Stomach smooth muscle (tissue), 2 donors: ENCODE measurements around the gene TAS2R60.

Experiments
- H3K27ac ChIP-seq: one replicate; pipeline ENCODE4 v1.7.0; 2013; ENCODE audit warnings: mild to moderate bottlenecking, low read length, inconsistent platforms
- H3K27me3 ChIP-seq, 2 donors: one replicate each; pipeline ENCODE4 v1.7.0; 2013; ENCODE audit warnings: low read length in 2 of 2; ENCODE audit not compliant: insufficient read depth in 2 of 2, control insufficient read depth in 1 of 2
- H3K36me3 ChIP-seq, 2 donors: one replicate each; pipeline ENCODE4 v1.7.0; 2013; ENCODE audit warnings: low read length in 2 of 2; ENCODE audit not compliant: control insufficient read depth in 2 of 2, insufficient read depth in 2 of 2
- H3K4me1 ChIP-seq: one replicate; pipeline ENCODE4 v1.7.0; 2013; ENCODE audit warnings: low read length; ENCODE audit not compliant: control insufficient read depth, insufficient read depth
- H3K4me3 ChIP-seq, 2 donors: one replicate each; pipeline ENCODE4 v1.7.0; 2013; ENCODE audit warnings: low read length in 2 of 2
- H3K9ac ChIP-seq, 2 donors: one replicate each; pipeline ENCODE4 v1.7.0; 2013; ENCODE audit warnings: low read length in 2 of 2, mild to moderate bottlenecking in 1 of 2
- H3K9me3 ChIP-seq, 2 donors: one replicate each; pipeline ENCODE4 v1.7.0; 2013; ENCODE audit warnings: low read length in 2 of 2; ENCODE audit not compliant: control insufficient read depth in 2 of 2
- donor health status: healthy.
- donor health status: Pancreatic carcinoma.

TAS2R60 gene, protein sequence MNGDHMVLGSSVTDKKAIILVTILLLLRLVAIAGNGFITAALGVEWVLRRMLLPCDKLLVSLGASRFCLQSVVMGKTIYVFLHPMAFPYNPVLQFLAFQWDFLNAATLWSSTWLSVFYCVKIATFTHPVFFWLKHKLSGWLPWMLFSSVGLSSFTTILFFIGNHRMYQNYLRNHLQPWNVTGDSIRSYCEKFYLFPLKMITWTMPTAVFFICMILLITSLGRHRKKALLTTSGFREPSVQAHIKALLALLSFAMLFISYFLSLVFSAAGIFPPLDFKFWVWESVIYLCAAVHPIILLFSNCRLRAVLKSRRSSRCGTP

DNA sequence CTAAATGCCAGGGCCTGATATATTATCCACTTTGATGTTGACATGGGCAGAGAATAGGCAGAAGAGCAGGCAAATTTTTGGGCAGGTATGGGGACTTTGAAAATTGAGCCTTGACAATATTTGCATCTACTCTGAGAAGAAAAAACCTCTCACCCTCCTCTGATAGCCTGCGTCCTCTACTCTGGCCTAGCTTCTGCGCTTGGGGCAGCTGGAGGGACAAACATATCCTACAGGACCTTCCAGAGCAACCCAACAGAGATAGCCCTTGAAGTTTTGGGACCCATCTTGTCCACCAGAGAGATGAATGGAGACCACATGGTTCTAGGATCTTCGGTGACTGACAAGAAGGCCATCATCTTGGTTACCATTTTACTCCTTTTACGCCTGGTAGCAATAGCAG lies at the start of gene TAS2R60:
TSS of gene TAS2R60 (plus strand) at position 301 of the 400 bp plus-strand sequence. CDS start at position 301, 0 bp downstream.
- Histone ChIP-seq H3K27me3 (no peaks in the 10 kb centered on the region), H3K9me3 (no peaks in the 10 kb centered on the region), H3K4me3 (no peak within 1 kb of the TSS)

DNA sequence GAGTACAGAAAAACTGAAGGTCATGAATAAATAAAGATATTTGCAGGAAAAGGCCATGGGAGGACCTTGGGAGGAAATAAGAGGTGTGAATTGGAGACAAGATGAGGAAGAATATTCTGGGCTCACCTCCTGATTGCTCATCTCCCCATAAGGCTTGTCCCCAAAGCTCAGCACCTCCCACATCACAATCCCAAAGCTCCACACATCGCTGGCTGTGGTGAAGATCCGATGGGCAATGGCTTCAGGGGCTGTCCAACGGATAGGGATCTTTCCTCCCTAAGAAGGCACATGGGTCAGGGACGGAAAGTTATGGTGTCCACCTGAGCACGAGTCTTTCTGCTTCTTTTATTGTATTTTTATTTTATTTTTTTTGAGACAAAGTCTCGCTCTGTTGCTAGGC lies 49.2 kb upstream of the TAS2R60 start:
- Histone ChIP-seq H3K9me3 (no peaks in the 10 kb centered on the region), H3K27ac (no peak overlapping the region), H3K9ac (no peak overlapping the region), H3K27me3 (no peaks in the 10 kb centered on the region), H3K36me3 (peaks cover 17 to 28% of the 10 kb centered on the region in 2 donors), H3K4me1 (peaks cover 44% of the 10 kb centered on the region), H3K4me3 (no peak overlapping the region)

More for the DNA sequence above, at the start of gene TAS2R60:
- Histone ChIP-seq H3K27ac (no peak within 1 kb of the TSS), H3K4me1 (no peaks in the 10 kb centered on the region), H3K36me3 (no peaks in the 10 kb centered on the region), H3K9ac (no peak within 1 kb of the TSS)

DNA sequence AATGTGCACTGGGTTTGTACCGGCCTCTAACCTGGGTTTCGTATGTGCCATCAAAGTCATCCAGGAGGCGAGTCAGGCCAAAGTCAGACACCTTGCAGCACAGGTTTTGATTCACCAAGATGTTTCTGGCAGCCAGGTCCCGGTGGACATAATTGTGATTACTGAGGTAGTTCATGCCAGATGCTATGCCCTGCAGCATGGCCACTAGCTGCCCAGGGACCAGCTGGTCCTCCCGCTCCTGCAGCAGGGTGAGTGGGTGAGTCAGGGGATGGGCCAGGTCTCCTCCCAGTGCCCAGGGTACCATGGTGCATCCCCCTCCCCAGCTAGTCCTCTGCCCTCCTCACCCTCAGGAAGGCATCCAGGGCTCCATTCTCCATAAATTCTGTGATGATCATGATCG lies 48.5 kb upstream of the TAS2R60 start:
- no peak overlapping the region for H3K9ac ChIP-seq
- no peaks in the 10 kb centered on the region for H3K27me3 ChIP-seq
- H3K27ac ChIP-seq: no peak overlapping the region
- H3K4me1 ChIP-seq: peaks cover 43% of the 10 kb centered on the region
- H3K4me3 ChIP-seq: no peak overlapping the region
- no peaks in the 10 kb centered on the region for H3K9me3 ChIP-seq
- peaks cover 11 to 21% of the 10 kb centered on the region in 2 donors for H3K36me3 ChIP-seq

DNA sequence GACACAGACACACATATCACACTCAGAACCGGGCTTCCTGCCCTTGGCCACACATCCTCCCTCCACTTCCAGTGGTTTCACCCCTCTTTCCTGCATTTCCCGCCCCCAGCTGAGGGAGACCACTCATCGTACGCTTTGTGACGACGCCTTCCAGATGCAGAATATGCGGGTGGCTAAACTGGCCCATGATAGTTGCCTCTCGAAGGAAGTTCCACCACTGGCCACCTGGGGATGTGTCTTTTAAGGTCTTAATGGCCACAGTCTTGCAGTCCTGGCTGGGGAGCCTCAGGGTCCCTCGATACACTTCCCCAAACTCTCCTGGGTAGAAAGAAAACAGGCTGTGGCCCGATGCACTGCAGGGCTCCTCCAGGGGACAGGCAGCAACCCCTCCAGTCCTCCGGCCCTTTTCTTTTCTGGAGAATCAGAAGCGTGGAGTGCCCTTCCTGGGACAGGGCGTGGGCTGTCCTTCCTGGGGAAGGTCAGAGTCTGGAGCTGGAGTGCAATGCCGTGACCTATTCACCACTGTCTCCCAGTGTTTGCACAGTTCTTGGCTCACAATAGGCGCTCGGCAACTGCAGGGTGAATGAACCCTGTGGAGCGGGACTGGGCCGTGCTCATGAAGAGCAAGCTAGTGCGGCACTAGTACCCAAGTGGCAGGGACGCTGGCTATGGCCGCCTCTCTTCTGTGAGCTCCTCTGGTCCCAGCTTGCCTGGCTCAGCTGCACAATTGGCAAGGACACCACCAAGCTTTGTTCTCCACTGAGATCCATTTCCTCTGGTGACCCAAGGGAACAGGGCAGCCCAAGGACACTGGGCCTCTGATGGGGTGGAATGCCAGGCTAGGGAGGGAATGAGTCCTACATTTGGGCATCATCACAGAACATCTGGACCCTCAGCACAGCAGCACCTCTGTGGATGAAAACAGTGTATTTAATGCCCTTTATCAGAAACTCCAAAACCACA lies 47.8 kb upstream of the TAS2R60 start:
- no peaks in the 10 kb centered on the region for H3K9me3 ChIP-seq
- H3K4me3 ChIP-seq: no peak overlapping the region
- H3K9ac ChIP-seq: no peak overlapping the region
- H3K27ac ChIP-seq: no peak overlapping the region
- peaks cover 36% of the 10 kb centered on the region for H3K4me1 ChIP-seq
- peaks cover 4 to 14% of the 10 kb centered on the region in 2 donors for H3K36me3 ChIP-seq
- H3K27me3 ChIP-seq: no peaks in the 10 kb centered on the region

DNA sequence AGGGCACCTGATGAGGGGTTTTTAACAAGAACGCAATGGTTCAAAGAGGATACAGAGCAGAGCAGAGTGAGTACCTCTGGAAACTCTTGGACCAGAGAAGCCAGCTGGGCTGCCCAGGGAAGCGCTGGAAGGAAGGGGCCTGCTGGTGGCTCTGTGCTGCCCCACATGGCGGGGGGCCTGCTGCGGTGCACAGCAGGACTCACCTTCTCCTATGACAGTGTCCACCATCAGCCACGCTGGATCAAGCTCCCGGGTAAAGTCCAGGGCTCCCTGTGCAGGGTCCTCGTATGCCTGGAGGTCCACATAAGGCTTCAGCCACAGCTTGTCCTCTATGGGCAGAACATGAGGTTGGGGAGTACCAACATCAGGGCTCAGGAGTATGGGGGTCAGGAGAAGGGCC lies 47.1 kb upstream of the TAS2R60 start:
- Histone ChIP-seq H3K36me3 (peaks cover 0 to 12% of the 10 kb centered on the region in 2 donors), H3K9me3 (no peaks in the 10 kb centered on the region), H3K4me1 (peaks cover 29% of the 10 kb centered on the region), H3K9ac (no peak overlapping the region), H3K27me3 (no peaks in the 10 kb centered on the region), H3K4me3 (no peak overlapping the region), H3K27ac (no peak overlapping the region)

DNA sequence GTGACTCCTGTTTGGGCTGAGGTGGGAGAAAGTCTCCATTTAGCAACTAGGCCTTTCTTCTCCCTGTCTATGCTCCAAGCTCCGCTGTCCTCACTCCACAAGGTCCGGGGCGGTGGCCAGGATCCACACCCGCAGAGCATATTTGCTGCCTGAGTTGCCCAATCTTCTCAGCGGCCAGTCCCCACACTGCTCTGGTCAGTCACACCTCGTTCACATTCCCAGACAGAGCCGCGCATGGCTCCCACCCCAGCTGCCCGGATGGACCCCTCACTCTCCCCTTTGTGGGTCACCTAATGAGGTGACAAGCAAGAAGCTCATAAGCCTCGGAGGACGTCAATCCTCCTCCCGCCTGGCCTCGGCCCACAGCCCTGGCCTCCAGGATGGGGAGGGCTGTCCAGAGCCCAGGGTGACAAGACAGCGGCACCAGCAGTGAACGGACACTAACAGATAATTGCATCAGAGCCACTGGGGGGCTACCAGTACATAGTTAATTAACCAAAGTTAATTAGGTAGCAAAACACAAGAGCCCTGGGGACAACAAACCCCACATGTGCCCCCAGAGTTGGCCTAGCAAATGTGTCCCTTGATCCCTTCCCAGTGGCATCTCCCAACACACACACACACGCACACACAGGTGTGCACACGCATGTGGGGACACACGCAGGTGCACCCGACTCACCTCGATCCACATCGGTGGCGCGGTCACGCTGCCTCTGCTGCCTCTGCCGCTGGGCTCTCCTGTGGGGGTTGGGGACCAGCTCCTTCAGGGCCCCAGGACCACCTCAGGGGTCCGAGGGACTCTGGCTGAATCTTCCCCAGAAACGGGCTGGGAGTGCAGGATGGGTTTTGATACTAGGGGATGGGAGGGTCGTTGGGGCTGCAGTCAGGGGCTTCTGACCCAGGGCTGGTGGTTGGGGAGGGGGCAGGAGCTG lies 46.4 kb upstream of the TAS2R60 start:
- Histone ChIP-seq H3K27me3 (no peaks in the 10 kb centered on the region), H3K9ac (no peak overlapping the region), H3K4me1 (peaks cover 21% of the 10 kb centered on the region), H3K36me3 (peaks cover 0 to 10% of the 10 kb centered on the region in 2 donors), H3K9me3 (no peaks in the 10 kb centered on the region), H3K27ac (no peak overlapping the region), H3K4me3 (no peak overlapping the region)

DNA sequence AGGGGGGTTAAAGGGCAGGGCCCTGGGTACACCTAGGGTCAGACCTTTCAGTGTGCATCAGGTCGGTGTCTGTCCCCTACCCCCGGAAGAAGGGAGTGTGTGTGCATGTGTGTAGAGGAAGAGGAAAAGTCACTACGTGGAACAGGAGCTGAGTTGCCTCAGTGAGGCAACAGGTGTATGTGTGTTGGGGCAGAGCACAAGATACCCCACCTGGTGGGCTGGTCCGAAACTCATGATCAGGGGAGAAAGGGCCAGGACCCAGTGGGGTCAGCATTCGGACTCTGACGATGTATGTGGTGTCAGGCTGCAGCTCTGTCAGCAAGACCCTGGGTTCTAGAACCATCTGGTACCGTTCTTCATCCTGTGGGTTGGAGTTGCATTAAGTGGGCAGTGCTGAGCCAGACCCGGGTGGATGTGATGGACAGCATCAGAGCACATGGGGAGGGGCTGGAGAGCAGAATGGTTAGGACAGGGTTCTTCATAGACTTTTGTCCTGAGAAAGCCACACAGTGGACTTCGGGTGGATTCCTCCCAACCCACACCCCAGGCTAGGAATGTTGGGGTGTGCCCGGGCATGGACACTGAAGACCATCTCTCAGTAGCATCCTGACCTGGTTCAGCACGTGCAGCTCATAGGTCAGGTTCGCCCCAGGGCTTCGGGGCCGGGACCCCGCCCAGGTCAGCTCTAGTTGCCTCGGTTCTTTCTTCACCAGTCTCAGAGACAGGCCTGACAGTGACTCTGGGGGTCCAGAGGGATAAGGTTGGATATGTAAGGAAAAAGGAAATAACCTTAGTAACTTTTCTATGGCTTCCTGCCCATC lies 45.3 kb upstream of the TAS2R60 start:
- no peak overlapping the region for H3K4me3 ChIP-seq
- H3K4me1 ChIP-seq: peaks cover 16% of the 10 kb centered on the region
- H3K36me3 ChIP-seq: peaks cover 0 to 9% of the 10 kb centered on the region in 2 donors
- H3K27ac ChIP-seq: no peak overlapping the region
- no peaks in the 10 kb centered on the region for H3K27me3 ChIP-seq
- no peak overlapping the region for H3K9ac ChIP-seq
- no peaks in the 10 kb centered on the region for H3K9me3 ChIP-seq

DNA sequence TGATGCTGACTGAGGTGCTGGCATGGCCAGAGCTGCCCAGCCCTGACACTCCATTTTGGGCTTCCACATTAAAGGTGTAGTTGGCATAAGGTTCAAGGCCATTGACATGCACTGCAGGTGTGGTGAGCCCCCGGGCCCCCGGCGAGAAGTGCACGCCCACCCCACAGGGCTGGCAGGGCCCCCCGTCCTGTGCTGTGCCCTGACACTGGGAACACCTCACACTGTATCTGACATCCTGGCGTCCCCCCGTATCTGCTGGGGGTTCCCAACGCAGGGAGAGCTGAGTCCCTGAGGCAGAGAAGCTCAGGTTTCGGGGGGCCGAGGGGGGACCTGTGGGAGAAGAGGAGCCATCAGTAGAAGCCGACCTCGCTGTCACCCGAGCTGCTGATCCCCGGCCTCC lies 44.6 kb upstream of the TAS2R60 start:
- H3K4me1 ChIP-seq: peaks cover 9% of the 10 kb centered on the region
- peaks cover 0 to 4% of the 10 kb centered on the region in 2 donors for H3K36me3 ChIP-seq
- no peak overlapping the region for H3K4me3 ChIP-seq
- no peak overlapping the region for H3K27ac ChIP-seq
- H3K9me3 ChIP-seq: no peaks in the 10 kb centered on the region
- H3K27me3 ChIP-seq: no peaks in the 10 kb centered on the region
- no peak overlapping the region for H3K9ac ChIP-seq

DNA sequence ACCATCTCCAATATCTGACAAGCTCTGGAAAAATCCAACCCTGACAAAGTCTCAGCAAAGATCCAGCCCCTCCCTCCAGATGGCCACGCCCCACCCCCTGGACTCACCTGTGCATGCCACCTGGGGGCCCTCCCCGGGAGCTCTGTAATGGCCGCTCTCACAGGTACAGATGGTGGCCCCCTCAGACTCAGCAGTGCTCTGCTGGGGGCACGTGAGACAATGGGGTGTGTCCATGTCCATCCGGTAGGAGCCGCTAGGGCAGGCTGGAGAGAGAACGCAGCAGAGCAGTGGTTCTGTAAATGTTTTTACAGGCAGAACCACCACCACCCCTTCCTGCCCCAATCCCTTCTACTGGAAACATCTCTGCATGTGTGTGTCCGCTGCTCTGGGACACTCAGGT lies 44.1 kb upstream of the TAS2R60 start:
- peaks cover 9% of the 10 kb centered on the region for H3K4me1 ChIP-seq
- peaks cover 0 to 3% of the 10 kb centered on the region in 2 donors for H3K36me3 ChIP-seq
- no peak overlapping the region for H3K9ac ChIP-seq
- no peak overlapping the region for H3K4me3 ChIP-seq
- H3K9me3 ChIP-seq: no peaks in the 10 kb centered on the region
- H3K27ac ChIP-seq: no peak overlapping the region
- H3K27me3 ChIP-seq: no peaks in the 10 kb centered on the region
